HepG2 (cell line): ENCODE measurements around the gene ZNF91.

ENCODE experiments used
- CREM ChIP-seq, 2 experiments: sonication (generic) in 1 of 2; formaldehyde crosslinking in 1 of 2; IDR thresholded peaks; 2 replicates each; pipeline versions ENCODE4 v1.4.0 to v1.6.1; 2016 to 2020; ENCODE audit warnings: antibody characterized with exemption in 1 of 2, mild to moderate bottlenecking in 1 of 2, missing genetic modification reagents in 1 of 2
- CTCF ChIP-seq: sonication (generic); formaldehyde crosslinking; IDR thresholded peaks from 2 replicates; pipeline ENCODE4 v1.5.0; 2020; ENCODE audit warnings: mild to moderate bottlenecking, missing genetic modification reagents, moderate library complexity
- HCFC1 ChIP-seq: fragments of 150-350 bp; IDR thresholded peaks from 2 replicates; pipeline ENCODE4 v1.6.1; 2014; ENCODE audit warnings: low read depth, low read length
- HIVEP1 ChIP-seq: sonication (generic); formaldehyde crosslinking; IDR thresholded peaks from 2 replicates; pipeline ENCODE4 v1.4.0; 2020; ENCODE audit warnings: mild to moderate bottlenecking, missing genetic modification reagents
- MIER3 ChIP-seq: IDR thresholded peaks from 2 replicates; pipeline ENCODE4 v1.6.1; 2016; ENCODE audit warnings: missing compliant biosample characterization, borderline replicate concordance
- NFYB ChIP-seq: sonication (generic); formaldehyde crosslinking; IDR thresholded peaks from 2 replicates; pipeline ENCODE4 v1.4.0; 2020; ENCODE audit warnings: missing genetic modification reagents
- PRPF4 ChIP-seq: fragments of 200-400 bp; formaldehyde crosslinking; IDR thresholded peaks from 2 replicates; pipeline ENCODE4 v1.6.1; 2016; ENCODE audit warnings: low read length, low read depth; ENCODE audit not compliant: poor library complexity, severe bottlenecking
- RFX5 ChIP-seq: IDR thresholded peaks from 2 replicates; pipeline ENCODE4 v1.6.1; 2011; ENCODE audit warnings: low read depth, low read length, improper control_type of control experiment
- ZHX1 ChIP-seq: sonication (generic); formaldehyde crosslinking; IDR thresholded peaks from 2 replicates; pipeline ENCODE4 v1.8.1; 2022; ENCODE audit warnings: low read depth, mild to moderate bottlenecking, missing genetic modification reagents
- ZNF224 ChIP-seq: sonication (generic); formaldehyde crosslinking; IDR thresholded peaks from 2 replicates; pipeline ENCODE4 v1.5.0; 2020; ENCODE audit warnings: mild to moderate bottlenecking, missing genetic modification reagents
- ZNF629 ChIP-seq: sonication (generic); formaldehyde crosslinking; conservative IDR thresholded peaks from 2 replicates; pipeline ENCODE4 v1.5.0; 2020; ENCODE audit warnings: missing genetic modification reagents
- ZNF766 ChIP-seq: sonication (generic); formaldehyde crosslinking; IDR thresholded peaks from 2 replicates; pipeline ENCODE4 v1.5.0; 2020; ENCODE audit warnings: missing genetic modification reagents, borderline replicate concordance

- no peak for TF ChIP-seq ZNF224
- no peak for TF ChIP-seq CTCF
- TF ChIP-seq ZNF766 (CRISPR knock-in tag) = no peak
- no peak for TF ChIP-seq HCFC1
- no peak for TF ChIP-seq ZHX1 (CRISPR knock-in tag)
- no peak for TF ChIP-seq PRPF4
- no peak for TF ChIP-seq CREM (IDR thresholded peaks at IDR 0.05)
- no peak for TF ChIP-seq CREM (CRISPR knock-in tag; IDR thresholded peaks at IDR 0.05)
- TF ChIP-seq NFYB = no peak
- TF ChIP-seq HIVEP1 (CRISPR knock-in tag) = no peak
- TF ChIP-seq RFX5 = no peak
- no peak for TF ChIP-seq MIER3
- TF ChIP-seq ZNF629 = no peak
These were observed 20.4 kb upstream of the ZNF91 start for GRCh38 chr19:23415561-23416191.
